ENCODE results near the gene TCF7L2.
"Not testable (repeated sequence)": the region's sequence is repeated elsewhere in the genome, so short reads cannot be mapped to it uniquely, and the experiment has no call there.

The TCF7L2 gene

DNA sequence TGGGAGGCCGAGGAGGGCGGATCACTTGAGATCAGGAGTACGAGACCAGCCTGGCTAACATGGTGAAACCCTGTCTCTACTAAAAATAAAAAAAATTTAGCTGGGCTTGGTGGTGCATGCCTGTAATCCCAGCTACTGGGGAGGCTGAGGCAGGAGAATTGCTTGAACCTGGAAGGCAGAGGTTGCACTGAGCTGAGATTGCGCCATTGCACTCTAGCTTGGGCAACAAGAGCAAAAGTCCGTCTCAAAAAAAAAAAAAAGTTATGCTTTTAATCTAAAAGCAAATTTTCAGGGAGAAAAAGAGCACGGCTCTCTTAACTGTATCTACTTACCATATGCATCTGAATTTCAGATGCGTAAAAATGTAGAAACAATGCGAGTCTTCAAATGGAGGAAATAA, 116.1 kb downstream of the TCF7L2 start:
- DNase-seq (ENCODE audit: low read depth in 2 of 2): not testable (repeated sequence)

DNA sequence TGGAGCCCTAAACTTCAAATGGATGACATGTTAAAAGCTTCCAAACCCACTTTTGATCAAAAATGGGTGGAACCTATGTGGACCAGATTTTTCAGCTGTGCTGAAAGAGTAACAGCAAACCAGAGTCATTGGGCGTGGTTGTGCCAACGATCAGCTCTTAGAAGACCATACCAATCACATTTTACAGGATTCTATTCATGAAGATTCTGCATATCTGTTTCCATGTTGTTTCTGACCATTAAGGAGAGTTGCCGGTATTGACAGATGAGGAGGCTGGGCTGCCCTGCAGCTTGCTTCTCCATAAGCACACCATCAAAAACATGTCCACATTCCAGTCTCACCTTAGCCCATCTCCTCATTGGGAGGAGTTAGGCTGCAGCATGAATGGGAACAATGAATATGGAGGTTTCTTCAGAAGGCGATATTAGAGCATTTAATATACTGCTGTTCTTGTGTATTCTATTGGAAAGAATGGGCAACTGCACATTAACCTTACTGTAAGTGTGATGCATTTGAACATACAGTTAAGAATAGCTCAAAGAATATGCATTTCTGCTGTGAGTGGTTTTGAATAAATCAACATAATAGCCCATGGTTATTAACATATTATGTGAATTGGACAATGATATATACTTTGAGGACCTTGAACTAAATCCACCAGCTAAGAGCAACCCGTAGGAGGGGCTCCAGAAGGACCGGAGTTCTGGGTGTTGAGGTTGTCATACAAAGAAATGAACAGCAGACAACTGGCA, 116.7 kb downstream of the TCF7L2 start:
- no peak for DNase-seq (ENCODE audit: low read depth in 2 of 2)

DNA sequence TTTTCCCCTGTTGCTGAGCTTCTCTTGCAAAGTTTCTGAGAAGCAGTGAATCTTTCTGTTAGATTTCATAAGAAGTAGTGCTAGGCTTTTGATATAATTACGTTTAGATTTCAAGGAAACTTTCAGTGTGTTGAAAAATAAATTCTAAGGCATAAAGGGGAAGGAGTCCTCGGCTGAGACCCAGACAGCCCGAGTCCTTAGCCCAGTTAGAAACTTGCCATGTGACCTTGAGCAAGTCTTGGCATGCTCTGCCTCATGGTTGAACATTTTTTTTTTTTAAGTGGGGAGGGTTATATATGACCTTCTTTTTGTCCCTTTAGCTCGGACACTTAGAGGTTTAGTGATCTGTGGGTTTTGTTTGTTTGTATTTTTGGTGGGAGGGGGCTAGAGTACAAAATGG, 117.5 kb downstream of the TCF7L2 start:
- DNase-seq (ENCODE audit: low read depth in 2 of 2): no peak

DNA sequence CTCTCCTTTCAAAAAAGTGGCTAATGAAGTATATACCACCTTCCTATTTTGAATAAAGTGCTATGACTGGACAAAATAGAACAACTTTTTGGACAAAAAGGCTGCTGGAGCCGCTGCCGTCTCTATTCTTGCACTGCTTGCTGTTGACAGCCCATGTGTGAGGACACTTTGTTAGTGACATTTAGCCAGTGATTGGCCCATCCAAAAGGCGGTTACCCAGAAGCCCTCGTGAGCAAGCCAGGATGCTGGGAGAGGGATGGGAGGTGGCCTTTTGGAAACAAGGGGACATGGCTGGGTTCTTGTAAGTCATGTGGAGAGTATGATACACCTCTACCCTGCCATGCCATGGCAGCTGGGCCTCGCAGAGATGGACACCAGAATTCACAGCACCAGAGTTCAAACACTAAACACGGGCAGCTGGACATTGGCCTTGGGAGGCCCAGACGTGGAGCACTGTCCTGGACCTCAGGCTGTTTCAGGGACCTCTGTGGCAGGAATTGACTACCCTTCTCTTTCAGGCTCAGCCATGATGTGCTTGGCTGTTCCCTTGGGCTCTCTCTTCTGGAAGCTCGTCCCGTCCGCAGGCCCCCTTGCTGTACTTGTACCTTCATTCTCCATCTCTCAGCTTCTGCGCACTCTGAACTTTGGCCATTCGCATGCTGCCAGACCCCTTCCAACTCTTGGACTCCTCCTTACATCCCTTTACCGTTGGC, 118.3 kb downstream of the TCF7L2 start:
- DNase-seq (ENCODE audit: low read depth in 2 of 2): no peak

DNA sequence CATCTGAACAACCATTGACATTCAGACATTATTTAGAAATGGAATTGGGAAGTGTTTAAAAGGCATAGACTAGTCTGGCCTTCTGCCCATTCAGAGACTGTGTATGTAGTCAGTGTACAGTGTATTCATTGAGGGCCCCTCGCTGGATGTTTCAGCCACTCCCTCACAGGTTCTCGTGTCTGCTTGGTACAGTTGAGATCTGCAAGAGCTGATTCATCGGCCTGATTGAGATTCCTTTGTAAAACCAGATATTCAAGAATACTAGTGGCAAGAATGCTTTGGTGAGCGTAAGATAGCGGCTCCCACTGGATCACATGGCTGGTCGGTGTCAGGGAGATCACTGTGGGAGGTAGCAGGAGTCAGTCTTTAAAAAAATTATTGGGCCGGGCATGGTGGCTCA, 119.5 kb downstream of the TCF7L2 start:
- no peak for DNase-seq (ENCODE audit: low read depth in 2 of 2)

DNA sequence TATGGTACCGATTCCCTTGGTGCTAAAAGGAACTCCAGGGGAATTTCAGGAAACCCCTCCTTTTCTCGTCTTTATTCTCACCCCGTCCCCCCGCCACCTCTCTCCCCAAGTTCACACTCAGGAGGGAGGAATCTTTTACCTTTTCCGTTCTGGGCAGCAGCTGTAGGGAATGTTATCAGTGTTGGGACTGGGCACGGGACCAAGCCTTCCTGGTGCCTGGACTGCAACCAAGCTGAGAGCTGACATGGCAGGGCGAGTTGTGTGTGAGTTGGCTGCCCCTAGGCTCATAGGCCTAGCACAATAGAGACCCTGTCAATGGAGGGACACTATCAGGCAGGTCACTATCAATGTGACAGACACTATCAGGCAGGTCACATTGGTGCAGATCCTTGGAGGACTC, 121.4 kb downstream of the TCF7L2 start:
- DNase-seq (ENCODE audit: low read depth in 2 of 2): no peak

DNA sequence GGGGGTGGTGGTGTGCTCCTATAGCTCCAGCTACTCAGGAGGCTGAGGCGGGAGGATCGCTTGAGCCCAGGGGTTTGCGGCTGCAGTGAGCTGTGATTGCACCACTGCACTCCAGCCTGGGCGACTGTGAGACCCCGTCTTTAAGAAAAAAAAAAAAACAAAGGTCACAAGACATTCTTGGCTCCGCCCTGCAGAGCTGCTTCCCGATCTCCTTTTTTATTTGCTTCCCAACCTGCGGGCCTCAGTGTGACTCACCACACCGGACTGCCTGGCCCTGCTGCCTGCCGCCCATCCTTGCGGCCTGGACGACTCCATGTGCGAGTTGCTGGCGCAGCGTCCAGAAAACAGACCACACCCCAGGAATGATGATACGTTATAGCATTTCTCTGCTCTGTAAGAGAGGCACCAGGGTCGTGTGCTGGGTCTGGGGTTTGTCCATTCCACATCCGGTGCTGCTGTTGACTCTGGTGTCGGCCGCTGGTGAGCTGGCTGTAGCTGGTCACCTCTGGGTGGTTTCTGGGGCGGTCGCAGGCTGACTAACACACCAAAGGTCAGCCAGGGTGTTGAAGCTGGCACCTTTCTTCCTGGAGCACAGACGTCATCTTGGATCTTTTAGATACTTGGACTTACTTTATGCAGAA, 123.6 kb downstream of the TCF7L2 start:
- DNase-seq (ENCODE audit: low read depth in 2 of 2): no peak

DNA sequence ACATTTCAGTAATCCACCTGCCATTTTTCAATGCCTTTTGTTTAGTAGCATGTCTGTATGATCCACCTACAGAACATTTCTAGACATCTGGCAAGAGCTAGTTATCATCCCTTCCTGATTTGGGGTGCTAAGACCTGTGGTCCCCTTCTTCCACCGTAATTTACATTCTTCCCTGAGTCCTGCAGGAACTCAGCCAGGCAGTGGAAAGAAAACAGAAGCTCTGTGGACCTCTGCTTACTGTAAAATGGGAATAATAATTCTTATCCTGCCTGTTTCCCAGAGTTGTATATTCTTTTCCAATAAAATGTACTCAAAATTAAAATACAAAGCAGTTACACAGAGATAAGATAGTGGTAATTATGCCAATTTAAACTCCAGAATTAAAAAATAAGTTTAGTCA, 126.9 kb downstream of the TCF7L2 start:
- DNase-seq (ENCODE audit: low read depth in 2 of 2): no peak

DNA sequence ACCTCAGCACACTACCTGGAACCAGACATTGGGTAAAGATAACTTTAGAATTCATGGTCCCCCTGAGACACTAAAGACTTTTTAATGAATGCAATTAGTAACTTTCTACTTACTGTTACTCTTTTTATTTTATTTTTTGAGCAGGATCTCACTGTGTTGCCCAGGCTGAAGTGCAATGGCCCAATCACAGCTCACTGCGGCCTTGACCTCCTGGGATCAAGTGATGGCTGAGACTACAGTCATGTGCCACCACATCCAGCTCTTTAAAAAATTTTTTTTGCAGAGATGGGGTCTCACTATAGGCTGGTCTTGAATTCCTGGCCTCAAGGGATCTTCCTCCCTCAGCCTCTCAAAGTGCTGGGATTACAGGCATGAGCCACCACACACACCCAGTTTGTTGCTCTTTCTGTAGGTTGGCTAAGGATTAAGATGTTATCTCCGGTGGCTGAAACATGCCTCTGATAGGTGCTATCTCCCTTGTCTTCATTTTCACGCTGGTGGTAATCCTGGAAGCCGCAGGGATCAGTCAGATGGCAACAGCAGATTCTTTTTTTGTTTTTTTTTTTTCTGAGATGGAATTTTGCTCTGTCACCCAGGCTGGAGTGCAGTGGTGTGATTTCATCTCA, 128.3 kb downstream of the TCF7L2 start:
- no peak for DNase-seq (ENCODE audit: low read depth in 2 of 2)

DNA sequence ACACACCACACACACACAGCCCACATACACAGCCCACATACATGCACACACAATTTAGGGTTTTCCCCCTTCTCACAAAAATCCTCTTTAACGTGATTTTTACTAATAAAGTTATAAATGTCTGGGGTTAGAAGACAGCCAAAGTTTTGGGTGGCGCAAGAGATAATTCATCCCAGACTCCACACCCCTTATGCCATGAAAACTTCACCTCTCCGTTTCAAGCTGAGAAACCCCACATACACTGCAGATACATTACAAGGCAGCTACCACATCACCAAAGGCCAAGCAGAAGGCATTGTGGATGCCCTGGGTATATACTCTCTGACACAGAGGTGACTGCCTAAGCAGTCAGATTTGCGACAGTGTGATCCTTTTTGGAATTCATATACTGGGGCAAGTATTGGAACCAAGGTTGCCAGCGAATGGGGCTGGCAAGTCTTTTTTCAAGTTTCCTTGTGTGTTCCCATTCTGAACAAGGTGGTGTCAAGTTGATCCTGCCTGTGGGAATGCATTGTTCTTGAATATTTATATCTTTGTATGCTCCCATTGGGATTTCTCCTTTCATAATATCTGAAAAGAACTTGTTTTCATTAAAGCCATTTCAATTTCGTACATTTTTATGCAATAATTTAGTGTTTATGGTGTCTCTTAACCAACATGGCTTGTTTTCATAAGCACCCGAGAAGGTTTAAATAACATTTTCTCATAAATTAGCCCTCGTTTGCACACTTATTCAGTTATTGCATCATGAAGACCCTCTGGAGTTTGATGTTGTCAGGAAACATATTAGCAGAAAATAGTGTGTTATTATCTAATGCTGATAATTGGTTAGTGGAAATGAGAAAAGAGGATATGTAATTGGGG, 130.2 kb downstream of the TCF7L2 start:
- DNase-seq (ENCODE audit: low read depth in 2 of 2): no peak

DNA sequence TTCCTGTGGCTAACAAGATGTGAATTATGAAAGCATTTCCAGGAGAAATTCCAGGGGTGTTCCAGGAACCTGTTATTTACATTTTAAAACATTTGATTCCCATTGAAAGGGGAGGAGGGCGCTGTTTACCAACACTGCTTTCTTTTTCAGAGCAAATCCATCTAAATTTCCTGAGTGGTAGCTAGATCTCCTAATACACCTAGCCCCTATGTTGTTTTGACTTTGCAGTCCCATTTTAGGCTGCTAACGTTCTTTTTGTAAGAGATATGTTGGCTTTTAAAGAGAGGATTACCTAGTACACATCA, 130.8 kb downstream of the TCF7L2 start:
- DNase-seq (ENCODE audit: low read depth in 2 of 2): no peak

DNA sequence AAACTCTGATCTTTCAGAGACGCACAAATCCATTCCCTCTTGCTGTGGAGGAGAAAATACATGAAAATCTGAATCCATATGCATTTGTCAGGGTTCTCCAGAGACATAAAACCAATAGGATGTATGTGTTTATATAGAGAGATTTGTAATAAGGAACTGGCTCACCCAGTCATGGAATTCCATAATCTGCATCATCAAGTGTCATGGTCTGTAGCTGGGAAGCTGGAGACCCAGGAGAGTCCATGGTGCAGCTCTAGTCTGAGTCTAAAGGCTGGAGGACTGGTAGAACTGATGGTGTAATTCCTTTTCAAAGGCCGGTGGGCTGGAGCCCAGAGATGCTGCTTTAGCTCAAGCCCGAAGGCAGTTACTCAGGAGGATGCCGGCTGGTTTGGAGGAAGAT, 134.0 kb downstream of the TCF7L2 start:
- no peak for DNase-seq (ENCODE audit: low read depth in 2 of 2)

DNA sequence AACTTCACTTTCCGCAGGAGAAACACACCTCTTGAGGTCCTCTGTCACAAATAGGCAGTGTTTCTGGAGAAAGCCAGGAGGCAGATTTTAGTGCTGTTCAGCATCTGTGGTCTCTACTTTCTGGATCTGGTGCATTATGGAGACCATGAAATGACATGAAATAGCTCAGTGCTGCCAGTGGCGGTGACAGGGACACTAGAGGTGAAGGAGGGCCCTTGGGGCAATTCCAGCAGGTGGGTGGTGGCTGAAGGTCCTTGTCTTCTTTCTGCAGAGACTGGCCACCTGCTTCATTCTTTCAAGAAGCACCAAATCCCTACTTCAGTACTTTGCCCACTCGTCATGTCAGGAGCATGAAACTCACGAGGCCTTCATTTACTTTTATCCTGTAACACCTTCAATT, 135.7 kb downstream of the TCF7L2 start:
- no peak for DNase-seq (ENCODE audit: low read depth in 2 of 2)

DNA sequence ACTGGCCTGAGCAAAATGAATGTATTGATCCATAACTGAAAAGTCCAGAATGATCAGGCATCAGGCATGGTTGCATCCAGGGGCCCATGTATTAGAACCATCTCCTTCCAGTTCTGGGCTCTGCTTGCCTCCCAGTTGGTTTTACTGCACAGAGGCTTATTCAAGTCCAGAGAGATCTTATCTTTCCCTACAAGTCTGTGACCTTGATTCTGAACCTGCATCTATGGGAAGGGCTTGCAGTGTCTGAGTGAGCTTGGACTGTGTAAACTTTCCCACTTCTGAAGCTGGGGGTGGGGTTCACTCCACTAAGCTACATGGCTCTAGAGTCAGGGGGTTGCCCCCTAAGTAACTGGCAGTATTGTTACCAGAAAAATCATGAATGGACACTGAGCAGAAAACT, 136.2 kb downstream of the TCF7L2 start:
- no peak for DNase-seq (ENCODE audit: low read depth in 2 of 2)

DNA sequence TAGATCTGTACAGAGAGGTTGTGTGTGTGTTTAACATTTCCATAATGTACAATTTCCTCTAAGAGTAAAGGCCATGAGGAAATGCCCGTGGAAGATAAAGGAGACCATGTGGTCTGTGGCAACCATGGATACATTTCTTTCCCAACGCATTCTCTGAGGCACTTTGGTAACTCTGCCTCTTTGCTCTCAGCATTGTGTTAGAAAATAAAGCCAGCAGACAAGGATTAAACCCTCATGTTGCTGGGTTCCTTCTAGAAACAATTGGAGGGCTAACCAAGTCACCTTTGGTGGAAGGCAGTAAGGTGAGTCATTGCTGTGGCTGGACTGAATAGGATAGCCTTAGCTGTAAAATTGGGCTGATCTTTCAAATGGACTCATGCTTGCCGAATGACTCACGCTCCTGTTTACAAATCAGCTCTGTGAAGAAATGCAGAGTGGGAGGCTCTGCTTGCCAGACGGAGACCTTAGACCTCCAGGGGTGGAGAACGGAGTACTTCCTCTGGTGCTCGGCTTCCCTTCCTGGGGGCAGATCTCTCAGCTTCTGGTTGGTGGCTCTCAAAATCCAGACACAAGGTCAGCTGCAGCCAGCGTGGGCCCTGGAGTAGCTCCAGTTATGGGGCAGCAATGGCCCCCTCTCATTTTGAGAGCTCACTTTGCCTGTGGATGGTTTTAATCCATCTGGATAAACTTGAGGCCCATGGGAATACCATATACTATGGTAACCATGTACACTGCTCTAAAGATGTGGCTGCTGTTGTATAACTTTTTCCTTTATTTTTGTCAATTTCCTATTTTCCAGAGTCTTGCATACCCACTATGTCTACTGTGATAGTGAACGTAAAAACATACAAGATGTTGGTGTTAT, 137.3 kb downstream of the TCF7L2 start:
- no peak for DNase-seq (ENCODE audit: low read depth in 2 of 2)

DNA sequence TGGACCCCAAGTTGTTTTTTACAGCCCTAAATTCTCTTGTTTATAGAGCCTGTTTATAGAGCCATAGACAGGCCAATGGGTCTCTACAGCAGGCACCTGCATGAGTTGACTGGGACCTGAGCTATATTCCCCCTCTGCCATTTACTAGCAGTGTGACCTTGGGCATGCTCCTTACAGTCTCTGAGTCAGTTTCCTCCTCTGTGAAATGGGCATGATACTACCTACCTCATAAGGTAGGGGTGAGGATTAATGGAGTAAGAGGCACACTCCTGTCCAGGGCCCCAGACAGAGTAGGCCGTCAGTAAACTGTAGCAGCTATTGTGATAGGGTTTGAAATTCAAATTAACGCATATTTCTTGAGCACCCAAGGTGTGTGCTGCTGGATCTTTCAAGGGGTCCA, 138.1 kb downstream of the TCF7L2 start:
- no peak for DNase-seq (ENCODE audit: low read depth in 2 of 2)

DNA sequence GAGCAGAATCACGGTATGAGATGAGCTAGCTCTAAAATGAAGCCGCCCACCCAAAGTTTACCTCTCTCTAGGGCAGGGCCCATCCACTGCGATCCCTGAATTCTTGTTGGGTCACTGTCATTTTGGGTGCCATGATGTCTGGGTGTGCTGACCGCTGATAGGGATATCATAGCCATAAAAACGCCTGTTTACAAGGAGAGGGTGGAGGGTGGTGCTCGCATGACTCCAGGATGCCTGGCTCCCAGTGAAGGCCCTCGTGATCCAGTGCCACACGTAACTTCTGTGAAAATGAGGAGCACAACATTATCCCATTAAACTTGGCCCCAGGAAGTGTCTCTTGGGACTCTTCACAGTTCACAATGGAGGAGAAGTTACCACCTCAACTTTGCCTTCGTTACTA, 139.5 kb downstream of the TCF7L2 start:
- no peak for DNase-seq (ENCODE audit: low read depth in 2 of 2)

DNA sequence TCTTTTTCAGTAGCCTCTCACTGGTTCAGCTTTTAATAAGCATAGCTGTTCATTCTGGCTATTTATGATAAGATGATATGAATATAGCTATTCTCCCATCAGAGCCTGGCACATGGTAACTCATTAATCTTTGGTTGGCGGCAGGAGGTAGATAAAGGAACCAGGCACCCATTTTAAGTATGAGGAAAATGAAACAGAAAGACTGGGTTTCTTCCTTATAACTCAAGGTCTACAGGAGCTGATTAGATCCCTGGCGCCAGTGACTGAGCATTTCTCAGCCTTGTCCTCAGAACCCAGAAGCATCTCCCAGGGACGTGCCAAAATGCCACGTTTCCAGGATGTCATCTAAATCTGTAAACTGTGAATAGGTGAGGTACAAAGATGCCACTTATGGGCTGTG, 141.9 kb downstream of the TCF7L2 start:
- DNase-seq (ENCODE audit: low read depth in 2 of 2): no peak

DNA sequence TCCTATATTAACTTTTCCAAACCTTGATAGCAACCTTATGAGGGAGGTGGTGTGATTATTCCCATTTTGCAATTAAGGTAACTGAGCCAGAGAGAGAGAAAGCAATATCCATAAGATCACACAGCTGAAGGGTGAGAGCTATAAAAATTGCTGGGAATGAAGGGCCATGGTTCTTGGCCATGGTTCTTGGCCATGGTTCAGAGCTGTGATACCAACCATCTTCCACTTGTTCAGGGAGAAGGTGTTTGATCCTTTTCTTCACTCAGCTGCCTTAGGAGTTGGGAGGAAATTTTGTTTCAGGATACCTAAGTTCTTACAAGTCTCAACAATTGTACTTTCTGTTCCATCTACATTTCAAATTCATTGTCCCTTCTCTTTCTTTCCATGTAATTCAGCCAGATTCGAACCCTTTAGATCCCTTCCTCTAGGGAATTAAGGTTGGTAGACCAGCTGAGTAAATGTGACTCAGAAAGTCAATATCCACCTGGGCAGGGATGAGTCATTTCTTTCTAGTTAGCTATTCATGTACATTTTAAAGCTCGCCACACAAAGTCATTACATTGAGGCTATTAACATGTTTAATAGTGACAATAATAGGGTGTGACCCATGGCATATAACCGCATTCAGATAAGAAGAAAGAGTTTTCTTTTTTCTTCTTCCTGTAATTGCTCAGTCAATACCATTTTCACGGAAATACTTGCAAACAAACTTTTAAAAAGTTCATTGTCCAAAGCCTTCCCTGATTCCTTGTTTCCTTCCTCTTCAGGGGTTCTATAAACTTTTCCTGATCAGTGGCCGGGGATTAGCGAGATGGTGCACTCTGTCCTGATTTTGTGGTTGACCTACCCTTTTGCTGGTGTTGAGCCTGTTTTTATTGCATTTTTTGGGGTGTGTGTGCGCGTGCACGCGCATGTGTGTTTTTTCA, 143.4 kb downstream of the TCF7L2 start:
- DNase-seq (ENCODE audit: low read depth in 2 of 2): no peak

DNA sequence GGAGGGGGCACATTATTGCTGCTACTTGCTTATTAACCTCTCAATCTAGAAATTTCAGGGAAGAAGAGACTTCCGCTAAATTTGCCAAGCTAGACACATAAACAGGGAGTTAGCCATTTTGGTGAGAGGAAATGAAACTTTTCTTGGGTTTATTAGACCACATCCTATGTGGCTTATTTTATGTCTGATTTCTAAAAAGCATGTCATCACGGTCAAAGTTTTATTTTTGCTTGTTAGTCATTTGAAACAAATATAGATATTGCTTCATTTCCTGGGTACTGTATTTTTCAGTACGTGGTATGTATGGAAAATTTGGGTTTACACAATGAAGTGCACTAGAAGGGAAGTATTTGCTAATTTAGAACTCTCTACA, 144.1 kb downstream of the TCF7L2 start:
- no peak for DNase-seq (ENCODE audit: low read depth in 2 of 2)
